ENCODE data around the gene CAMTA1. TPM values are rescaled to one million over a fixed set of nuclear protein-coding genes. Genes with fewer than 3 reads are reported as not detected.

Gene CAMTA1
- total and polyA plus RNA-seq, 9 of the 15 experiments (the other 6 are each of a cell fraction or from before 2014, with no cell fraction given): 43.9 to 161 (median 65.9) TPM

- TF ChIP-seq ARID4B (CRISPR knock-in tag; IDR thresholded peaks at IDR 0.05) (no peak), MGA (IDR thresholded peaks at IDR 0.05) (no peak), CHD1 (IDR thresholded peaks at IDR 0.05; ENCODE audit: low read length) (no peak), CSDE1 (IDR thresholded peaks at IDR 0.05) (no peak)
These were observed 932.6 kb downstream of the CAMTA1 start (continued) for GRCh38 chr1:7717748-7718368.
